Activated T-cell treated with anti-CD3 and anti-CD28 coated beads for 24 hours (primary cell): ENCODE results near the gene PRAC2.
A peak's percentile ranks its signal among the peaks of the same experiment; 100 is the strongest.
"Not testable (repeated sequence)": the region's sequence is repeated elsewhere in the genome, so short reads cannot be mapped to it uniquely, and the experiment has no call there.

Source experiments
- DNase-seq: peaks from one replicate; pipeline ENCODE4 v3.0.0-alpha.2; 2020; ENCODE audit warnings: low read depth

PRAC2 gene

DNA sequence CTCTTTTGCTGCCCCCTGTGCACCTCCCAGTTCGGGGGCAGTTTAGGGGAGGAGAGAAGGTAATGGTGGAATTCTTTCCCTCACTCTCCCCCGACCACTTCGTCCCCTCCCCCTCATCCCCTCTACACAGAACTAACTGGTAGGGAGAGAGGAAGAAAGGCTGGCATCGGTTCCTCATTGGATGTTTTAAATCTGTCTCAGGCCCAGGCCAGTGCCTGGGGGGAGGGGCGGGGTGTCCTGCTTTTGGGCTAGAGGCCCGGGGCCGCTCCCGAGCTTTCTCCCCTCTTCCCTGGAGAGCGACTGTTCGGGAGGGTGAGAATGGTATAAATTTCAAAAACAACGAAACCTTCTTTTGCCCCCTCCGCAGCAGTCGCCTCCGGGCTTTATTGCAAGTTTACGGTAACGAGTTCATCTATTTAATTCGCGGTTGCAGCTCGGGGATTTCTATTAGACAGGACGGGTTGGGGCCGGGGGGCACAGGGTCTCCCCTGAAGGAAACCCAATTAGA lies at the start of gene PRAC2:
Gene PRAC2, plus strand, starts transcription at position 271 of the 508 bp plus-strand sequence. CDS start 1,226 bp downstream, outside the sequence.
- no peak for DNase-seq

DNA sequence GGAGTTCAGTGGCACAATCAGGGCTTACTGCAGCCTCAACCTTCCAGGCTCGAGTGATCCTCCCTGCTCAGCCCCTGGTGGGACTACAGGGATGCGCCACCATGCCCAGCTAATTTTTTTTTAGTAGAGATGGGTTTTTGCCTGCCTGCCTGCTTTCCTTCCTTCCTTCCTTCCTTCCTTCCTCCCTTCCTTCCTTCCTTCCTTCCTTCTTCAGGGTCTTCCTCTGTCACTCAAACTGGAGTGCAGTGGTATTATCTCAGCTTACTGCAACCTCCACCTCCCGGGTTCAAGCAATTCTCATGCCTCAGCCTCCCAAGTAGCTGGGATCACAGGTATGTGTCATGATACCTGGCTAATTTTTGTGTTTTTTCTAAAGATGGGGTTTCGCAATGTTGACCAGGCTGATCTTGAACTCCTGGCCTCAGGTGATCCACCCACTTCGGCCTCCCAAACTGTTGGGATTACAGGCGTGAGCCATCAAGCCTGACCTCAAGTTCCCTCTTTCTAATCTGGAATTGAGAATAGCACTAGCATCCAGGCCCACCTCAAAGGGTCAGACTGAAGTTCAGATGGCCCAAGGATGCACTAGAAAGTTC lies 45.9 kb upstream of the PRAC2 start:
- DNase-seq = no peak

DNA sequence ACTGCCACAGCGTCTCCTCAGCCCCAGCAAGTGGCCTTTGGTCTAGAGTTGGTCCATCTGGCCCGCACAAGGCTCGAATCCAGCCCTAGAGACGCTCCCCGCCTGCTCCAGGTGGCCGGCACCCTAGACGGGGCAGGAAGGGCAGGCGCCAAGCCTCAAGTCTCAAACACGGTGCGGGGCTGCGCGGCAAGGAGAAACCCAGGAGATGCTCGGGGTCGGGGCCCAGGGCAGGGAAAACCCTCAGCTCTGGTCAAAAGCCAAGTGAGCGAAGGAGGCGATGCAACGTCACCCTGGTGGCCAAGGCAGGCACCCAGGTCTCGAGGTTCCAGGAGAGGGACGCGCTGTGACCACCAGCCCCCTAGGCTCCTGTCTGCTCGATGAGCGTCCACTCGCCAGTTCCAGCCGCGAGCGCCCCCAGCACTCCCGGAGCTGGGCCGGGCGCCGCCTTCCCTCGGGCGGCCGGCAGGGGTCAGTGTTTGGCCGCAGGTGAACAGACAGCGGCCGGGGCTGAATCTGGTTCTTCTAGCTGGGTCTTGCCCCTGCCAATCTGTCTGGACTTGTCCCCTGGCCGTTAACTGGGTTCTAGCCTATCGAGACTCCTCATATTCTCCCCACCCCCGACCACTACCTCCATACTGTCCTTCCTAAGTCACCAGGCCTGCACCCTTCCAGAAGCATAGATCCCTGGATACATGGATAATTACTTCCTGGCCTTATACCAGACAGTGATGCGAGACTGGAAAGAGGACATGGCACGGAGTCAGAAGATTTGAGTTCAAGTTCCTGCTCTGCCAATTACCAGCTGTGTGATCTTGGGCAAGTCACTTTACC lies 44.6 kb upstream of the PRAC2 start:
- DNase-seq = peak; percentile 59

DNA sequence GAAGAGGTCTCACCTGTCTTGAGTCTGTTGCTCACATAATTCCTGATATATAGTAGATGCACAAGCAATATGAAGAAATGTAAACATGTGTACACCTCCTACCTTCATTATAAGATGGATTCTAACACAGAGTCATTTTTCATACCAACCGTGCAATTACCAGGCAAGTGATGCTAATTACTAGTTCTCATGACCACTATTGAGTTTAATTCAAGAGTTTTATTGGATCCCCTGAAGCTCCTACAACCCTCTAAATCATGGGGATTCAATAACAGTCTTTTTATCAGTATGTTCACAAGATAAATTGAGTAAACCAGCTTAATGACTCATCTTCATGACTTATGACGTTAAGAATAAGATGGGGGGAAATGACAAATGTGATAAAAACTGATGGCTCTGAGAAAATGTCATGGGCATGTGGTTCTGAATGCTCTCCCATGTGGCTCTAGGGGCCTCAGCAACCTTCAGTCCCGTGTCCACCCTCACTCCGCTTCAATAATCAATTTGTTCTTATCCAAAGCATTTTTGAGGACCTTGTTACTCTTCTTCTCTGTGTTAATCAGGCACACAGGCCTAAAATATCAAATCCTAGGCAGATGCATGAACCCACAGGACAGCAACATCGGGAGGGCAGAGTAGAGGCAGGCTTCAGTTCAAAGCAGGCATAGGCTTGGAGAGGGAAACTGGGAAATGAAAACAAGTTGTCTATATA lies 43.4 kb upstream of the PRAC2 start:
- DNase-seq = no peak

DNA sequence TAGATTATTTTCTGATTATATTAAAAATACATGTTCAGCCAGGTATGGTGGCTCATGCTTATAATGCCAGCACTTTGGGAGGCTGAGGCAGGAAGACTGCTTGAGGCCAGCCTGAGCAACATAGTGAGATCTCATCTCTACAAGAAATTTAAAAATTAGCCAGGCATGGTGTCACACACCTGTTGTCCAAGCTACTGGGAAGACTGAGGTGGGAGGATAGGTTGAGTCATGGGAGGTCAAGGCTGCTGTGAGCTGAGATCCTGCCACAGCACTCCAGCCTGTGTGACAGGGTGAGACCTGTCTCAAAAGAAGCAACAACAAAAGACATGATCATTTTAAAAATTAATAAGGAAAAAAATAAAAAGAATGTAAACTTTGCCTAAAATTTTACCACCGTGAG lies 41.4 kb upstream of the PRAC2 start:
- no peak for DNase-seq

DNA sequence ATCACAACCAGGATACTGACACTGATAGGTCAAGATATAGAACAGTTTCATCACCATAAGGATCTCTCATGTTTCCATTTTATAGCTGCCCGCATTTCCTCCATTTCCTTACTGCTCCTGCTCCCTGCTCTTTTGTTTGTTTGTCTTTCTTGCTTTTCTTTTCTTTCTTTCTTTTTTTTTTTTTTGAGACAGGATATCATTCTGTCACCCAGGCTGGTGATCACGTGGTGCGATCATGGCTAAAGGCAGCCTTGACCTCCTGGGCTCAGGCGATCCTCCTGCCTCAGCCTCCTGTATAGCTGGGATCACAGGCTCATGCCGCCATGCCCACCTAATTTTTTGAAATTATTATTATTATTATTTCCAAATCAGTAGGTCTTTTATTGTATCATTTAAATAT lies 32.3 kb upstream of the PRAC2 start:
- no peak for DNase-seq

DNA sequence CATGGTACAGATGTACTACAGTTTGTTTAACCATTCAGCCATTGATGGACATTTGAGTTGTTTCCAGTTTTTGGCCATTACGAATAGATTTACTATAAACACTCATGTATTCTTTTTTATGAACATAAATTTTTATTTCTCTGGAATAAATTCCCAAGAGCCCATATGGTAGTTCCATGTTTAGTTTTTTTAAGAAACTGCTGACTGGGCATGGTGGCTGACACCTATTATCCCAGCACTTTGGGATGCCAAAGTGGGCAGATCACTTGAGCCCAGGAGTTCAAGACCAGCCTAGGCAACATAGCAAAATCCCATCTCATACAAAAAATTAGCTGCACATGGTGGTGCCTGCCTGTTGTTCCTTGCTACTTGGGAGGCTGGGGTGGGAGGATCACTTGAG lies 30.9 kb upstream of the PRAC2 start:
- DNase-seq = no peak

DNA sequence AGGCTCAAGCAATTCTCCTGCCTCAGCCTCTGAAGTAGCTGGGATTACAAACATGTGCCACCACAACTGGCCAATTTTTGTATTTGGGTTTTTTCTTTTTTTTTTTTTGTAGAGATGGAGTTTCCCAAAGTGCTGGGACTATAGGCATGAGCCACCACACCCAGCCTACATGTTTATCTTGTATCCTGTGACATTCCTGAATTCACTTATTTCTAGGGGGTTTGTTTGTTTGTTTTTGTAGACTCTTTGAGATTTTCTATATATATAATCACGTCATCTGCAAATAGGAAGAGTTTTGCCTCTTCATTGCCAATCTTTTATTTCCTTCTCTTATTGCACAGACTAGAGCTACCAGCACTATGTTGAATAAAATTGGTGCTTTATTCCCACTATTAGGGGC lies 29.8 kb upstream of the PRAC2 start:
- DNase-seq = no peak

DNA sequence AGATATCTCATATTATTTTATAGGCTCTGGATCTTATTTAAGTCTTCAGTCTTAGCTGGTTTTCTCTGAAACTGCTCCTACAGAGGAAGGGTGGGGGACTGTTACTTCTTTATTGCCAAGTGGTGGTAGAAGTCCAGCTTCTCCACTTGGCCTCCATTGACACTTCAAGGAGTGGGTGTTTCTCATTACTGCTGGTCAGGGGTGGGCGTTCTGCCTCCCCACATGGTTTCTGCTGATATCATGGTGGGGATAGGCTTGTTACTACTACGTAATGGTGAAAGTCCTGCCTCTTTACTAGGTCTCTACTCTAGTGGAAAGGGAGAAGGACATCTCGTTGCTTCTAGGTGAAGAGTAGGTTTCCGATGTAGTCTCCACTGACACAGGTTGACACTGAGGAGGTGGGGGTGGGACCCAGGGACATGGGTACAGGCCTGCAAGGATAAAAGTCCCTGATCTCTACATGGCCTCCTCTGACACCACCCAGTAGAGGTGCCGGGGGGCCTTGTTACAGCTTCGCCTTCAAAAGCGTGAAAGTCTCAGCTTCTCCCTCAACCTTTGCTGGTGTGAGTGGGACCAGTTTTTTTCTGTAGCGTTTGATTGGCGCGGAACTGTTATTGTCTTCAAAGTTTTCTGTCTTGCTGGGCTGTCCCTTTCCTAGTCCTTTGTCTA lies 21.0 kb upstream of the PRAC2 start:
- no peak for DNase-seq

DNA sequence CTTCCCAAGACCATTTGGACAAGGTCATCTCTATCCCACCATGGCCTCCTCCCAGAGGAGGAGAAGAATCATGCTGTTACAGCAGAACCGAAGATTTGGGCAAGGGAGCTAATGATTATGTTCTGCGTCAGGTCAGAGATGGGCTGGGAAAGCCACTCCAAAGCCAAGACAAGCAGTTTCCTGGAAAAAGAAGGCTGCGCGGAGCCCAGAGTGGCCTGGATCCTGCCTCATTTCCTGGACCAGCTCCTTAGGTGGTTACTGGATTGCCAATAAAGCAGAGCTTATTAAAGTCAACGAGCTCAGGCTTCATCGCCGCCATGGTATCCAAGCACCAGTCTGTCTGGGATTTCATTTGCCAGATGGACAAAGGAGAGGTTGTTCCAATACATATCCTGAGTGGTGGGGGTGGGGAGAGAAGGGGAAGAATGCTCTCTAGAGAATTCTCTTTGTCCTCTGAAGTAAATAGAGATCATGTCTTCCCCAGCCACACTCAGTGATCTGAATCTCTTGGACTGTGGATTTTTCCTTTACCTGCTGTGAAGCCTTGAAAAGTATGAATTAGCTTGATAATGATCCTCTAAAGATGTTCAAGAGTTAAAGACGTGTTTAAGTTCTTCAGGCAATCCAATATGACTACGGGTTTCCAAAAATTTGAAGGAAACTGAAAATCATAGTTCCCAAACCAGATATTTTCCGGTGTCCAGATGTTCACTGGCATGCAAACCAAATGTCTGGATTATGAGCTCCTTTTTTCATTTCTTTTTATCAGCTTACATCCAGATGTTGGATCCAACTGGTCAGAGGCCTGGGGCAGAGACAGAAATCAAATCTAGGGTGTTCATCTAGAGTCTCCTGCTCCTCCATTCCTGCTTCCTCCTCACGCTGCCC lies 18.4 kb upstream of the PRAC2 start:
- no peak for DNase-seq

DNA sequence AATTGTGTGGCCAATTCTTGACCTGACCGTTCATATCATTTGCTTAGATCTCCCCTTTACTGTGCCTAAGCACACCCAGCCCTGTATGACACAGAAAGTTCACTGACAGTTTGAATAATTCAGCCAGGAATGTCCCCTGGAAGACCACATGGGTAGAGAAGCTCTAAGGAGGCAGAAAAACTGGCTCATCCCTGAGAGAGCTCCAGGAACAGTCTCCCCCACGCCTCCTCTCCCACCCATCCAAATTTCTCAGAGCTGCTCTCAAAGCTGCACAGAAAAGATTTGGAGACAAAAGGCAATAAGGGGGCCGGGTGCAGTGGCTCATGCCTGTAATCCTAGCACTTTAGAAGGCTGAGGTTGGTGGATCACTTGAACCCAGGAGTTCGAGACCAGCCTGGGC lies 11.9 kb upstream of the PRAC2 start:
- DNase-seq = no peak

DNA sequence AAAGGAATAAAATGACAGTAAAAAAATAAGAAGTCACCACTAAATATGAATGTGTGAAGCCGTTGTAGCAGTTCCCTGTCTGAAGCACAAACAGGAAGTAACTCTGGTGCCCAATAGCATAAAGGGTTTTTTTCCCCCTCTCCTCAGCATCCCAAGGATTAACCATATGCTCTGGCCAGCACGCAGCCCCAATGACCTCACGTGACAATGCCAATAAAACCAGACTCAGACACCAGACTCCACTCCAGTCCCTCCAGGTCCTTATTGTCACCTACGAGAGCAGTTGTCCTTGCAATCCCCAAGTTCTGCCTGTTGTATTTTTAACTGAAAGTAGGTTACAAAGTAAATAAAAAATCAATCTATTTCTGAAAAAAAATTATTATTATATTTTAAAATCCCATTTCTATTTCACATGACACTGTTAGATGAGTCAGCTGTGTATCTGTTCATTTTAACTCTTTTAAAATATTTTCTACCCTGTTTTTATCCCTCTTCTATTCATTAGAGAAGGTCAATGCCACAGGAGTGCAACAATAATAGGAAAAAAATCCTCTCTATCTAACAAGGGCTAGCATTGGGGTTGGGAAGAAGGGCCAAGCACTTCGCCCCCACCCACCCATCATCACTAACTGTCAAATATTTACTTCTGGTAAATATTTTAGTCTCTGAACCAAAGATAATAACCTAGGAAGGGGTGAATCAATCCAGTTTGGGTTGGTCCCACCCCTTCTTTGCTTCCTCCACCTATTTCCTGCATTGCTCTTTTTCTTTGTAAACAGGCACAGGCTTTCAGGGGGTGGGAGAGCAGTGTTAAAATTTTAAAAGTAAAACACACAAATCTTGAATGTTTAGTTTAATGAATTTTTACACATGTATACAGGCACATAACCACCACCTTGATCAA lies 7.2 kb upstream of the PRAC2 start:
- DNase-seq = no peak

DNA sequence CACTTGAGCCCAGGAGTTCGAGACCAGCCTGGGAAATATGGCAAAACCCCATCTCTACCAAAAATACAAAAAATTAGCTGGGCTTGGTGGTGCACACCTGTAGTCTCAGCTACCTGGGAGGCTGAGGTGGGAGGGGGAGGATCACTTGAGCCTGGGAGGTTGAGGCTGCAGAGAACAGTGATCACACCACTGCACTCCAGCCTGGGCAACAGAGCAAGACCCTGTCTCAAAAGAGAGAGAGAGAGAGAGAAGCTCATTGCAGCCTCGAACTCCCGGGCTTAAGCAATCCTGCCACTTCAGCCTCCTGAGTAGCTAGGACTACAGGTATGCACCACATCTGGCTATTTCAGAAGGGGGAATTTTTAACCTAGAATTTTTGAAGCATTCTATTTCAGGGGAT lies 6.4 kb upstream of the PRAC2 start:
- DNase-seq = not testable (repeated sequence)

DNA sequence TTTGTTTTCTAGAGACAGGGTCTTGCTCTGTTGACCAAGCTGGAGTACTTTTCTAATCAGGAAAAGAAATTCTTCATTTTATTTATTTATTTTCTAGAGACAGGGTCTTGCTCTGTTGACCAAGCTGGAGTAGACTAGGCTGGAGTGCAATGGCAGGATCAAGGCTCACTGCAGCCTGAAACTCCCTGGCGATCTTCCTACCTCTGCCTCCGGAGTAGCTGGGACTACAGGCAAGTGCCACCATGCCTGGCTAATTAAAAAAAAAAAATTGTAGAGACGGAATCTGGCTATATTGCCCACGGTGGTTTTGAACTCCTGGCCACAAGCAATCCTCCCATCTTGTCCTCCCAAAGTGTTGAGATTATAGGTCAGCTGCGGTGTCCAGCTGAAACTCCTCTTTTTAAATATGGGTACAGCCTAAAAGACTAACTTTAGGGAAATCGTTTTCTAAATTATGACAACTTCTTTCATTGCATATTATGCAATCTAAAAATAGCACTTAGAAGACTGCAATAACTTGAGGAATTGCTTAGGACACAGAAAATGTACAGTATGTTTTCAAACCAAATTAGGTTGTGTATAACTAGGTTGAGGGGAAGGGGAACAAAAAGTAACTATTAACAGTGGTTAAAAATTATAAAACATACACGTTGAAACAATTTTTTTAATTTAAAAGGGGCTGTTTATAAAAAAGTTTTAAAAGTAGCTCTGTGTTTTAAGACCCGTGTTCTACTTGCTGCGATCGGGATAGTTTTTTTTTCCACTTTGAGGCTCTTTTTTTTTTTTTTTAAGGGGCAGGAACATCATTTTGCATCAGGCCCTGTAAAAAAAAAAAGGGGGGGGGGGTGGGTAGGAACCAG lies 5.4 kb upstream of the PRAC2 start:
- no peak for DNase-seq

DNA sequence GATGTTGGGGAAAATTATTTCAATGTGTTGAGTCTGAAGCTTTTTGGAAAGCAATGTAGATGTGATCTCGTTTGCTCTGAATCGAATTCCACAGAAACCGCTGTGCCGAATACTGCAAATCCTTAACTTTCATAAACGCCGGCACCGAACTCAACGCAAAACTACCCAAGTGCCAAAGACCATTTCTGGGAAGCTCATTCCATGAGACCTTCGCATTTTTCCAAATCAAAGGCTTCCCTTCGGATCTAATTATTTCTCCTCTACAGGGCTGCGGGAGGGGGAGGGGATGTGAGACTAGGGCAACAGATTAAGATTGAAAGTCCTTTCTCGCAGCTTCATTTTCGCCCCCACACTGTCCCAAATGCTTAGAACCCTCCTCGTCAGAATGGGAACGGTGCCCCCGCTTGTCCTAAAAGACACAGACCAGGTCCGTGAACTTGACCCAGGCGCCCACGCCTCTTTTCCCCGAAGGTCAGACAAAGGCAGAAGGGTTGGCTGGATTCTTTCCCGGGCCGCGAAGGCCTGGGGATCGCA lies 4.7 kb upstream of the PRAC2 start:
- DNase-seq = no peak

DNA sequence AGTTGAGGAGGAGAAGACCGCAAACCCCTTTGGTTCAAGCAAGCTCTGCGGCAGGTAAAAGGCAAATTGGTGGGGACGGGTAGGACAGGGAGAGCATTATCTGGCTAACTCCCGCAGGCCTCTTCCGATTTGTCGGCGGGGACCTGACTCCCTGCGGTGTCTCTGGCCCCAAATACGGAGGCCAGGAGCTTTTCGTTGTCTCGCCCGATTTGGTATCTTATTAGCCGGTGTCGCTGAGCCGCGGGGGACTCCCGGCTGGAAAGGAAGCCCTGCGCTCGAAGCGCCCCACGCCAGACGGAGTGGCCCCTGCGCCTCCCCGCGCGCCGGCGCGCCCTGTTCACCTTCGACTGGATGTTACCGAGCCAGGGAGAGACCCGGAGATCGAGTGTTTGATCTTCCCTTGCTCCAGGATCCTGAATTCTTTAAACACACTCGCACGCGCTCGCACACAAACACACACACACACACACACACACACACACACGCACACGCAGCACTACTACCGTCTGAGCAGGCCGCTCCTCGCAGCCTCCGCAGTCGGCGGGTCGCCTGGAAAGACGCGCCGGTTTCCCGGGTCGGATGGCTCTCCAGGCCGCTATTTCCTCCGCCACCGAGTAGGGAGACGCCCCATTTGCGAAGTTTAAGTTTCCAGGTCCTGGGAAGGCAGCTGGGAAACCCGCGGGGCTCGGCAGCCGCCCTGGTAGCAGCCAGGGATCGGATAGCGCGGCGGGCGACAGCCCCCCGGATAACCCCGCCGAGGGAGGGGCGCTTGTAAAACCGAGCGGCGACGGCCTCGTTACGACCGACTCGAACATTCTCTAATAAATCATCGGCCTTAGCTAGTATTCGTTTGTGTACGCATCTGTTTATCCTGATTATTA lies 4.0 kb upstream of the PRAC2 start:
- no peak for DNase-seq

DNA sequence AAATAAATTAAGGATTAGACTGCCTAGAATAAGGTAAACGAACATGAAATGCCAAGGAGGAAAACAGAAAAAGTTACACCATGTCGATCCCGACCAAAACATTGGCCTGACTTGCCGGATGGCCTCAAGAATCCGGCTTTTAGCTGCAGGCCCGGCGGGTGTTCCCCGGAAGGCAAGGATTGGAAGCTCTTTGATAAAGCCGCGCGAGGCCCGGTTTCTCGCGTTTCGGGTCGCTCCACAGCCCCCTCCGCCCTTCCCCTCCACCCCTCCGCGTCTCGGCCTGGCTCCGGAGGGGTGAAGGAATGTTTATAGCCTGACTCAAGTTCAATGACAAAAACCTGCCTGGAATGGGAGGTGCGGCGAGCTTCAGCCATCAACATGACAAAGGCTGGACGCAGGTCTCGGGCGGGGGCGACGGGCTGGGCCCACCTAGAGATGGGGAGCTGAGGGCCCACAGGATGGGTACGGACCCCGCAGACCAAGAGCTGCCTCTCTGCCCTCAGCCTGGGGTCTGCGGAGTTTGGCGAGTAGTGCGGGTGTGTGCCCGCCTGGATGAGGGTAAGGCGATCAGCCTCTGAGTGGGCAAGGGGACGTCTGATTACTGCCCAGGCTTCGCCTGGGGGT lies 3.2 kb upstream of the PRAC2 start:
- no peak for DNase-seq
